Vagina (tissue), 2 donors: Measurements from ENCODE around the gene CCNG2. TPM values are rescaled to one million over a fixed set of nuclear protein-coding genes. Genes with fewer than 3 reads are reported as not detected.

Source experiments
- DNase-seq, 2 donors: peaks; one replicate each; pipeline ENCODE4 v3.0.0-alpha.2; 2017; ENCODE audit errors: extremely low spot score in 2 of 2
- H3K27ac ChIP-seq: fragments of 200-600 bp; sonication (generic); one replicate; pipeline ENCODE4 v1.5.1; 2019
- H3K27me3 ChIP-seq: fragments of 200-600 bp; sonication (generic); one replicate; pipeline ENCODE4 v1.5.1; 2019
- H3K36me3 ChIP-seq, 2 donors: fragments of 200-600 bp; sonication (generic); one replicate each; pipeline ENCODE4 v1.5.1; 2017 to 2019
- H3K4me1 ChIP-seq: fragments of 200-600 bp; sonication (generic); one replicate; pipeline ENCODE4 v1.5.1; 2019
- H3K4me3 ChIP-seq, 2 donors: fragments of 200-600 bp; sonication (generic); 1 replicate in 1 of 2; 2 replicates in 1 of 2; pipeline ENCODE4 v1.5.1; 2016 to 2019
- H3K9me3 ChIP-seq: fragments of 200-600 bp; sonication (generic); one replicate; pipeline ENCODE4 v1.5.1; 2019
- CTCF ChIP-seq, 3 experiments: fragments of 450-650 bp in 2 of 3; fragments of 200-600 bp in 1 of 3; sonication (generic) in 1 of 3; IDR thresholded peaks; one replicate each; pipeline ENCODE4 v1.5.1; 2017 to 2019; ENCODE audit warnings: antibody characterized with exemption in 3 of 3, mild to moderate bottlenecking in 2 of 3, moderate library complexity in 2 of 3
- POLR2A ChIP-seq, 2 donors: fragments of 450-650 bp; IDR thresholded peaks; one replicate each; pipeline ENCODE4 v1.6.1; 2017; ENCODE audit warnings: antibody characterized with exemption in 2 of 2, mild to moderate bottlenecking in 2 of 2, moderate library complexity in 2 of 2
- POLR2AphosphoS5 ChIP-seq, 2 donors: sonication (generic); formaldehyde crosslinking; IDR thresholded peaks; one replicate each; pipeline ENCODE4 v1.9.0; 2017; ENCODE audit warnings: antibody characterized with exemption in 2 of 2, mild to moderate bottlenecking in 2 of 2, low read depth in 1 of 2; ENCODE audit not compliant: insufficient read depth in 1 of 2
- intact Hi-C: fragments of 100-400 bp; cut with DNase I; formaldehyde crosslinking; loops from one replicate; pipeline ENCODE4 v1.15.1; 2023
- total RNA-seq: library from RNA; depleted of rRNA; stranded (reverse); fragments of >200 nt; gene quantifications from one replicate; pipeline ENCODE4 v1.2.3, GENCODE V29; 2016

Gene CCNG2
- total RNA-seq, 1 donor from 2014 or later = 31.4 TPM

- DNase-seq = no peak
- intact Hi-C loops = no loop called here
Observed at GRCh38 chr4:77153006-77153405, 4.0 kb upstream of the CCNG2 start.

GRCh38 chr4:77154065-77154464, 2.9 kb upstream of the CCNG2 start:
- Histone ChIP-seq H3K9me3 (no peaks in the 10 kb centered on the region), H3K4me1 (peaks cover 15% of the 10 kb centered on the region), H3K27ac (no peak overlapping the region), H3K36me3 (peaks cover 0 to 3% of the 10 kb centered on the region in 2 donors), H3K27me3 (no peaks in the 10 kb centered on the region), H3K4me3 (no peak overlapping the region)
- intact Hi-C loops = no loop called here
- DNase-seq = no peak
- no peak for TF ChIP-seq CTCF (IDR thresholded peaks at IDR 0.05)
- no peak for TF ChIP-seq POLR2A (IDR thresholded peaks at IDR 0.05)
- TF ChIP-seq POLR2AphosphoS5 (IDR thresholded peaks at IDR 0.05; ENCODE audit: insufficient read depth in 1 of 2, low read depth in 1 of 2) = no peak

More at GRCh38 chr4:77153006-77153405, 4.0 kb upstream of the CCNG2 start:
- no peak overlapping the region for H3K27ac ChIP-seq
- H3K4me1 ChIP-seq = peaks cover 7% of the 10 kb centered on the region
- TF ChIP-seq CTCF (IDR thresholded peaks at IDR 0.05) = no peak
- no peak for TF ChIP-seq POLR2A (IDR thresholded peaks at IDR 0.05)
- no peak for TF ChIP-seq POLR2AphosphoS5 (IDR thresholded peaks at IDR 0.05; ENCODE audit: insufficient read depth in 1 of 2, low read depth in 1 of 2)
- H3K27me3 ChIP-seq = no peaks in the 10 kb centered on the region
- no peaks in the 10 kb centered on the region for H3K9me3 ChIP-seq
- H3K36me3 ChIP-seq = no peaks in the 10 kb centered on the region
- no peak overlapping the region for H3K4me3 ChIP-seq

GRCh38 chr4:77154761-77155499, 2.1 kb upstream of the CCNG2 start:
- Histone ChIP-seq H3K27ac (no peak overlapping the region), H3K4me3 (no peak overlapping the region), H3K9me3 (no peaks in the 10 kb centered on the region), H3K4me1 (peaks cover 24% of the 10 kb centered on the region), H3K36me3 (peaks cover 0 to 3% of the 10 kb centered on the region in 2 donors), H3K27me3 (no peaks in the 10 kb centered on the region)
- DNase-seq = no peak
- intact Hi-C loops = no loop called here
- no peak for TF ChIP-seq POLR2AphosphoS5 (IDR thresholded peaks at IDR 0.05; ENCODE audit: insufficient read depth in 1 of 2, low read depth in 1 of 2)
- no peak for TF ChIP-seq CTCF (IDR thresholded peaks at IDR 0.05)
- TF ChIP-seq POLR2A (IDR thresholded peaks at IDR 0.05) = no peak

- H3K4me1 ChIP-seq = peaks cover 28% of the 10 kb centered on the region
- DNase-seq = no peak
- peaks cover 0 to 6% of the 10 kb centered on the region in 2 donors for H3K36me3 ChIP-seq
- no peak for TF ChIP-seq CTCF (IDR thresholded peaks at IDR 0.05)
- intact Hi-C loops = loop anchor here (2.0 kb wide), 1 partner anchor 79 kb away; no protein-coding TSS in a partner anchor
- H3K27me3 ChIP-seq = no peaks in the 10 kb centered on the region
- H3K4me3 ChIP-seq = peak overlapping the region; percentile 88 to 91
- H3K9me3 ChIP-seq = no peaks in the 10 kb centered on the region
- H3K27ac ChIP-seq = peak overlapping the region; percentile 96
Observed at GRCh38 chr4:77155631-77156452, 1.2 kb upstream of the CCNG2 start.
